A673 (cell line): ENCODE data around the gene COL4A1. TPM values are rescaled to one million over a fixed set of nuclear protein-coding genes. Genes with fewer than 3 reads are reported as not detected.

Experiments
- BruUV-seq: library from RNA; stranded (reverse); fragments of 400-500 nt; replicated peaks from 2 replicates; lab custom pipeline; 2021; lab: Mats Ljungman, UMichigan
- CTCF ChIA-PET: fragments of 300-600 bp; sonication (Branson Sonifier 250); formaldehyde crosslinking; loops from one replicate; lab custom pipeline; 2022; ENCODE audit warnings: antibody characterized with exemption; lab: Charles Lee
- POLR2A ChIA-PET: fragments of 300-600 bp; sonication (Branson Sonifier 250); formaldehyde crosslinking; loops from one replicate; lab custom pipeline; 2022; ENCODE audit warnings: antibody characterized with exemption; ENCODE audit not compliant: low non-redundant PET; lab: Charles Lee
- DNase-seq: peaks from one replicate; pipeline ENCODE4 v3.0.0-alpha.2; 2015; ENCODE audit warnings: low spot score
- H3K27ac ChIP-seq: fragments of 200-600 bp; sonication (generic); 2 replicates; pipeline ENCODE4 v1.5.1; 2016; ENCODE audit warnings: mixed run types, low read depth, mild to moderate bottlenecking, mixed read lengths, antibody characterized with exemption, low read length; ENCODE audit not compliant: poor library complexity, severe bottlenecking
- H3K27me3 ChIP-seq: fragments of 200-600 bp; sonication (generic); replicated peaks from 2 replicates; pipeline ENCODE4 v1.6.1; 2017; ENCODE audit warnings: mixed run types, low read depth, mild to moderate bottlenecking, mixed read lengths, antibody characterized with exemption, low read length; ENCODE audit not compliant: insufficient read depth, poor library complexity
- H3K36me3 ChIP-seq: fragments of 200-600 bp; sonication (generic); 2 replicates; pipeline ENCODE4 v1.6.1; 2016; ENCODE audit warnings: mixed run types, mild to moderate bottlenecking, mixed read lengths, antibody characterized with exemption, low read length; ENCODE audit not compliant: insufficient read depth, poor library complexity, severe bottlenecking
- H3K4me1 ChIP-seq: fragments of 200-600 bp; sonication (generic); 2 replicates; pipeline ENCODE4 v1.6.1; 2017; ENCODE audit warnings: mixed run types, mild to moderate bottlenecking, mixed read lengths, antibody characterized with exemption, low read length; ENCODE audit not compliant: insufficient read depth, poor library complexity, severe bottlenecking
- H3K4me3 ChIP-seq: fragments of 200-600 bp; sonication (generic); 2 replicates; pipeline ENCODE4 v1.5.1; 2016; ENCODE audit warnings: low read depth, mixed run types, mild to moderate bottlenecking, mixed read lengths, low read length; ENCODE audit not compliant: poor library complexity, severe bottlenecking
- H3K9me3 ChIP-seq: fragments of 200-600 bp; sonication (generic); 2 replicates; pipeline ENCODE4 v1.6.1; 2016; ENCODE audit warnings: mixed run types, low read depth, mild to moderate bottlenecking, mixed read lengths, antibody characterized with exemption, low read length; ENCODE audit not compliant: poor library complexity, severe bottlenecking
- CTCF ChIP-seq: fragments of 300-800, 200-600 bp; sonication (generic); conservative IDR thresholded peaks from 2 replicates; pipeline ENCODE4 v1.5.1; 2017; ENCODE audit warnings: low read depth, mild to moderate bottlenecking, antibody characterized with exemption, low read length, moderate library complexity, mixed read lengths
- EZH2 ChIP-seq: fragments of 200-600 bp; sonication (generic); IDR thresholded peaks from 2 replicates; pipeline ENCODE4 v1.6.1; 2017; ENCODE audit warnings: borderline replicate concordance, low read depth, mild to moderate bottlenecking, mixed read lengths, antibody characterized with exemption, low read length; ENCODE audit not compliant: poor library complexity, severe bottlenecking
- intact Hi-C: fragments of 100-400 bp; cut with micrococcal nuclease; formaldehyde crosslinking; loops from one replicate; pipeline ENCODE4 v1.10.0; 2022; ENCODE audit not compliant: unreplicated experiment
- total RNA-seq: library from RNA; stranded (reverse); gene quantifications from 2 replicates; pipeline ENCODE4 v1.2.3, GENCODE V29; 2021

Gene COL4A1
- total RNA-seq, 1 experiment from 2014 or later, result 83.9 TPM

GRCh38 chr13:110294146-110294545 lies 12.8 kb downstream of the COL4A1 start:
- Histone ChIP-seq H3K4me1 (no peaks in the 10 kb centered on the region), H3K4me3 (no peak overlapping the region), H3K36me3 (no peaks in the 10 kb centered on the region), H3K27ac (no peak overlapping the region), H3K27me3 (no peaks in the 10 kb centered on the region), H3K9me3 (no peaks in the 10 kb centered on the region)
- DNase-seq, result no peak
- BruUV-seq, result no TSS peak
- ChIA-PET CTCF (no interaction called here), POLR2A (no interaction called here)
- TF ChIP-seq CTCF (no peak), EZH2 (no peak)
- intact Hi-C loops, result no loop called here

- TF ChIP-seq EZH2, result no peak
- TF ChIP-seq CTCF, result no peak
- no peak overlapping the region for H3K4me3 ChIP-seq
- no peak overlapping the region for H3K27ac ChIP-seq
- H3K9me3 ChIP-seq, result no peaks in the 10 kb centered on the region
- CTCF ChIA-PET, result no interaction called here
- H3K4me1 ChIP-seq, result no peaks in the 10 kb centered on the region
- no TSS peak for BruUV-seq
- intact Hi-C loops, result no loop called here
- H3K27me3 ChIP-seq, result no peaks in the 10 kb centered on the region
- no peak for DNase-seq
- POLR2A ChIA-PET, result no interaction called here
- H3K36me3 ChIP-seq, result no peaks in the 10 kb centered on the region
These were observed 13.3 kb downstream of the COL4A1 start for GRCh38 chr13:110293649-110294048.

GRCh38 chr13:110293037-110293436 lies 13.9 kb downstream of the COL4A1 start:
- intact Hi-C loops, result no loop called here
- POLR2A ChIA-PET, result no interaction called here
- H3K36me3 ChIP-seq, result no peaks in the 10 kb centered on the region
- CTCF ChIA-PET, result no interaction called here
- H3K4me1 ChIP-seq, result no peaks in the 10 kb centered on the region
- no peak overlapping the region for H3K27ac ChIP-seq
- TF ChIP-seq CTCF, result no peak
- TF ChIP-seq EZH2, result no peak
- H3K9me3 ChIP-seq, result no peaks in the 10 kb centered on the region
- no peaks in the 10 kb centered on the region for H3K27me3 ChIP-seq
- H3K4me3 ChIP-seq, result no peak overlapping the region
- BruUV-seq, result no TSS peak
- no peak for DNase-seq
